ENCODE results near the gene CRIP1. TPM values are rescaled to one million over a fixed set of nuclear protein-coding genes. Genes with fewer than 3 reads are reported as not detected.
A peak's percentile ranks its signal among the peaks of the same experiment; 100 is the strongest.

Gene CRIP1
- total and polyA plus RNA-seq, 2 experiments from 2014 or later = 0.80 to 8.4 TPM

- Mint-ChIP-seq H3K27me3 (ENCODE audit: insufficient read depth, low read depth, poor library complexity) (peaks cover 57% of the 10 kb centered on the region), H3K36me3 (ENCODE audit: low read depth) (no peaks in the 10 kb centered on the region), H3K4me1 (peaks cover 8% of the 10 kb centered on the region; the same call in 2 of the 3 replicates), H3K27ac (no peak overlapping the region), H3K4me3 (peak overlapping the region; percentile 64), H3K9me3 (peaks cover 6% of the 10 kb centered on the region; the same call in 2 of the 3 replicates)
- H3K79me2 ChIP-seq (replicated peaks; ENCODE audit: insufficient read depth) = no peaks in the 10 kb centered on the region
- peak overlapping the region; percentile 58; the same call in 1 of the 2 replicates for H3K4me3 ChIP-seq
- peaks cover 4% of the 10 kb centered on the region; the same call in 1 of the 2 replicates for H3K4me1 ChIP-seq (ENCODE audit: insufficient read depth)
- TF ChIP-seq, protein P1, sequence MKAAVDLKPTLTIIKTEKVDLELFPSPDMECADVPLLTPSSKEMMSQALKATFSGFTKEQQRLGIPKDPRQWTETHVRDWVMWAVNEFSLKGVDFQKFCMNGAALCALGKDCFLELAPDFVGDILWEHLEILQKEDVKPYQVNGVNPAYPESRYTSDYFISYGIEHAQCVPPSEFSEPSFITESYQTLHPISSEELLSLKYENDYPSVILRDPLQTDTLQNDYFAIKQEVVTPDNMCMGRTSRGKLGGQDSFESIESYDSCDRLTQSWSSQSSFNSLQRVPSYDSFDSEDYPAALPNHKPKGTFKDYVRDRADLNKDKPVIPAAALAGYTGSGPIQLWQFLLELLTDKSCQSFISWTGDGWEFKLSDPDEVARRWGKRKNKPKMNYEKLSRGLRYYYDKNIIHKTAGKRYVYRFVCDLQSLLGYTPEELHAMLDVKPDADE (IDR thresholded peaks at IDR 0.05) = no peak
- TF ChIP-seq STAT1 (IDR thresholded peaks at IDR 0.05; ENCODE audit: unreplicated experiment) (no peak), CREB1 (CRISPR knock-in tag; IDR thresholded peaks at IDR 0.05; ENCODE audit: low read depth) (no peak), CTCF (conservative IDR thresholded peaks at IDR 0.05; ENCODE audit: low read depth in 2 of 2) (no peak), ZNF331 (CRISPR knock-in tag; IDR thresholded peaks at IDR 0.05; ENCODE audit: low read depth) (no peak), POLR2AphosphoS5 (IDR thresholded peaks at IDR 0.05; ENCODE audit: low read depth) (no peak), EZH2phosphoT487 (IDR thresholded peaks at IDR 0.05; ENCODE audit: unreplicated experiment) (no peak)
- H3K27ac ChIP-seq (ENCODE audit: low read depth) = no peak overlapping the region
- H3K36me3 ChIP-seq (ENCODE audit: insufficient read depth) = no peaks in the 10 kb centered on the region
- H3K9me2 ChIP-seq (ENCODE audit: insufficient read depth) = peaks cover 3% of the 10 kb centered on the region; the same call in 1 of the 2 replicates
- peak overlapping the region; percentile 85; the same call in 1 of the 2 replicates for H3K4me2 ChIP-seq
- DNase-seq (ENCODE audit: low spot score) = no peak
- peaks cover 4% of the 10 kb centered on the region; the same call in 1 of the 2 replicates for H3F3A ChIP-seq (replicated peaks; ENCODE audit: low read depth)
- no peak for ATAC-seq
- no peak overlapping the region for H2AFZ ChIP-seq
- peaks cover 62% of the 10 kb centered on the region for H3K27me3 ChIP-seq (ENCODE audit: insufficient read depth)
- H4K20me1 ChIP-seq (replicated peaks; ENCODE audit: insufficient read depth) = no peaks in the 10 kb centered on the region
Measured at GRCh38 chr14:105488781-105489541, 2.3 kb downstream of the CRIP1 start.

DNA sequence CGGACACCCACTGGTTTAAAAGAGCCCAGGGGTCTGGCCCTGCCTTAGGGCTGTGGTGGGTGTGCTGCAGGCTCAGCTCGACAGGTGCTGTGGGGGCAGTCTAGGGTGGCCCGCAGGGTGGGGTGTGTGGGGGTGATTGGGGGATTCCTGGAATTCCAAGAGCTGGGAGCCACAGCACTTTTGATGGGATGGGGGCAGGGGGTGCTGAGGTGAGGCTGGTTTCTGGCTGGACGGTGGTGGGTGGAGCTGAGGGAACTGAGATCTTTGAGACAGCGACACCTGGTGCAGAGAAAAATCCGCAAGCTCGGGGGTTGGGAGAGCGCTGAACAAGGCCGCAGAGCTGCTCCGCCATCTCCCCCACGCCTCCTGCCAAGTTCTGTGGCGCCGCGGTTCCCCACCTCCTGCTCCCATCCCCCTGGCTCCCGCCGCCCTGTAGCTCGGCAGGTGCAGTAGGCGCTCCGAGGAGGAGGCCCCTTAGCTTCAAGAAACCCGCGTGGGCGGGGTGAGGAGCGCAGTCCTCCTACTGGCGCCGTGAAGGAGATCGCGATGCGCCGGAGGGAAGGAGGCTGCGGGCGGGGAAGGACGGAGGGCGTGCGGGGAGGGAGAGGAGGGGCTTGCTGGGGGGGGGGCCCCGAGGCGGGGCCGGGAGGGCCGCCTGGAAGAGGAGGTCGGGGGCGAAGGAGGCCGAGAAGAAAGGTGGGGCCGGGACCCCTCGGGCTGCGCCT is 3.0 kb downstream of the CRIP1 start:
- peaks cover 4% of the 10 kb centered on the region; the same call in 1 of the 2 replicates for H3F3A ChIP-seq (replicated peaks; ENCODE audit: low read depth)
- ATAC-seq (peak; percentile 12), DNase-seq (ENCODE audit: low spot score) (peak; percentile 93)
- H2AFZ ChIP-seq = peak overlapping the region; percentile 87; the same call in 1 of the 2 replicates
- peaks cover 51% of the 10 kb centered on the region for H3K27me3 Mint-ChIP-seq (ENCODE audit: insufficient read depth, low read depth, poor library complexity)
- peaks cover 4% of the 10 kb centered on the region; the same call in 1 of the 2 replicates for H3K4me1 ChIP-seq (ENCODE audit: insufficient read depth)
- H3K9me2 ChIP-seq (ENCODE audit: insufficient read depth) = peaks cover 3% of the 10 kb centered on the region; the same call in 1 of the 2 replicates
- TF ChIP-seq STAT1 (IDR thresholded peaks at IDR 0.05; ENCODE audit: unreplicated experiment) = no peak
- TF ChIP-seq CTCF (conservative IDR thresholded peaks at IDR 0.05; ENCODE audit: low read depth in 2 of 2) = peak; percentile 45 to 62
- 0 out of 2 replicates have a peak, but pooled peaks have one; percentile 24 for TF ChIP-seq POLR2AphosphoS5 (IDR thresholded peaks at IDR 0.05; ENCODE audit: low read depth)
- no peaks in the 10 kb centered on the region for H3K36me3 Mint-ChIP-seq (ENCODE audit: low read depth)
- H3K27me3 ChIP-seq (ENCODE audit: insufficient read depth) = peaks cover 55% of the 10 kb centered on the region
- H3K4me2 ChIP-seq = peak overlapping the region; percentile 85
- no peak overlapping the region for H3K27ac Mint-ChIP-seq
- no peaks in the 10 kb centered on the region for H3K36me3 ChIP-seq (ENCODE audit: insufficient read depth)
- H3K4me3 Mint-ChIP-seq = peak overlapping the region; percentile 64
- H3K9me3 Mint-ChIP-seq = peaks cover 6% of the 10 kb centered on the region; the same call in 2 of the 3 replicates
- no peak overlapping the region for H3K27ac ChIP-seq (ENCODE audit: low read depth)
- peak overlapping the region; percentile 58 for H3K4me3 ChIP-seq
- H3K4me1 Mint-ChIP-seq = peaks cover 5% of the 10 kb centered on the region; the same call in 2 of the 3 replicates
- no peaks in the 10 kb centered on the region for H3K79me2 ChIP-seq (replicated peaks; ENCODE audit: insufficient read depth)
- H4K20me1 ChIP-seq (replicated peaks; ENCODE audit: insufficient read depth) = no peaks in the 10 kb centered on the region

Measured in GM23338 (cell line).